Neuron (in vitro differentiated cells): ENCODE data around the gene OTOG.

Experiments used
- H2AFZ ChIP-seq: one replicate; pipeline ENCODE4 v1.6.1; 2013; ENCODE audit warnings: low read depth, mild to moderate bottlenecking, inconsistent platforms, low read length, moderate library complexity
- H3K27me3 ChIP-seq: one replicate; pipeline ENCODE4 v1.6.1; 2013; ENCODE audit warnings: low read length; ENCODE audit not compliant: insufficient read depth
- H3K36me3 ChIP-seq: one replicate; pipeline ENCODE4 v1.6.1; 2013; ENCODE audit warnings: low read length; ENCODE audit not compliant: insufficient read depth
- H3K4me1 ChIP-seq: one replicate; pipeline ENCODE4 v1.6.1; 2013; ENCODE audit warnings: low read length; ENCODE audit not compliant: insufficient read depth
- H3K4me3 ChIP-seq: 2 replicates; pipeline ENCODE4 v1.5.1; 2013; ENCODE audit warnings: mild to moderate bottlenecking, low read length, moderate library complexity
- H3K9me3 ChIP-seq: one replicate; pipeline ENCODE4 v1.6.1; 2013; ENCODE audit warnings: low read length

Gene OTOG

GRCh38 chr11:17511571-17511970 is 35.5 kb upstream of the OTOG start:
- no peak overlapping the region for H2AFZ ChIP-seq
- no peaks in the 10 kb centered on the region for H3K9me3 ChIP-seq
- no peak overlapping the region for H3K4me3 ChIP-seq
- peaks cover 28% of the 10 kb centered on the region for H3K27me3 ChIP-seq
- H3K4me1 ChIP-seq: no peaks in the 10 kb centered on the region
- H3K36me3 ChIP-seq: no peaks in the 10 kb centered on the region

- Histone ChIP-seq H3K27me3 (peaks cover 29% of the 10 kb centered on the region), H3K4me3 (no peak overlapping the region), H3K4me1 (no peaks in the 10 kb centered on the region), H2AFZ (no peak overlapping the region), H3K36me3 (no peaks in the 10 kb centered on the region), H3K9me3 (no peaks in the 10 kb centered on the region)
These were observed 35.0 kb upstream of the OTOG start for GRCh38 chr11:17512101-17512500.

GRCh38 chr11:17513853-17514252 is 33.2 kb upstream of the OTOG start:
- H2AFZ ChIP-seq: no peak overlapping the region
- no peaks in the 10 kb centered on the region for H3K4me1 ChIP-seq
- no peaks in the 10 kb centered on the region for H3K36me3 ChIP-seq
- H3K9me3 ChIP-seq: no peaks in the 10 kb centered on the region
- peaks cover 22% of the 10 kb centered on the region for H3K27me3 ChIP-seq
- H3K4me3 ChIP-seq: no peak overlapping the region

GRCh38 chr11:17514476-17514875 is 32.6 kb upstream of the OTOG start:
- Histone ChIP-seq H3K36me3 (no peaks in the 10 kb centered on the region), H3K4me1 (no peaks in the 10 kb centered on the region), H3K27me3 (peaks cover 21% of the 10 kb centered on the region), H3K9me3 (no peaks in the 10 kb centered on the region), H2AFZ (no peak overlapping the region), H3K4me3 (no peak overlapping the region)

- Histone ChIP-seq H3K4me1 (no peaks in the 10 kb centered on the region), H3K4me3 (no peak overlapping the region), H3K27me3 (peaks cover 26% of the 10 kb centered on the region), H3K9me3 (no peaks in the 10 kb centered on the region), H3K36me3 (no peaks in the 10 kb centered on the region), H2AFZ (no peak overlapping the region)
These were observed 31.4 kb upstream of the OTOG start for GRCh38 chr11:17515443-17516176.

GRCh38 chr11:17516551-17517150 is 30.4 kb upstream of the OTOG start:
- Histone ChIP-seq H3K4me3 (no peak overlapping the region), H3K9me3 (no peaks in the 10 kb centered on the region), H3K27me3 (peaks cover 28% of the 10 kb centered on the region), H3K36me3 (no peaks in the 10 kb centered on the region), H3K4me1 (no peaks in the 10 kb centered on the region), H2AFZ (no peak overlapping the region)

GRCh38 chr11:17517186-17517585 is 29.9 kb upstream of the OTOG start:
- Histone ChIP-seq H3K4me3 (no peak overlapping the region), H3K4me1 (no peaks in the 10 kb centered on the region), H3K9me3 (no peaks in the 10 kb centered on the region), H3K27me3 (peaks cover 27% of the 10 kb centered on the region), H3K36me3 (no peaks in the 10 kb centered on the region), H2AFZ (no peak overlapping the region)

GRCh38 chr11:17518366-17518765 is 28.7 kb upstream of the OTOG start:
- Histone ChIP-seq H3K4me1 (no peaks in the 10 kb centered on the region), H3K4me3 (no peak overlapping the region), H3K27me3 (peaks cover 18% of the 10 kb centered on the region), H3K9me3 (no peaks in the 10 kb centered on the region), H3K36me3 (no peaks in the 10 kb centered on the region), H2AFZ (no peak overlapping the region)

GRCh38 chr11:17519061-17519885 is 27.8 kb upstream of the OTOG start:
- H3K27me3 ChIP-seq: peaks cover 14% of the 10 kb centered on the region
- no peaks in the 10 kb centered on the region for H3K4me1 ChIP-seq
- H2AFZ ChIP-seq: no peak overlapping the region
- no peaks in the 10 kb centered on the region for H3K36me3 ChIP-seq
- H3K9me3 ChIP-seq: no peaks in the 10 kb centered on the region
- no peak overlapping the region for H3K4me3 ChIP-seq

GRCh38 chr11:17521106-17521900 is 25.8 kb upstream of the OTOG start:
- Histone ChIP-seq H3K27me3 (peaks cover 16% of the 10 kb centered on the region), H3K4me1 (no peaks in the 10 kb centered on the region), H3K4me3 (no peak overlapping the region), H3K36me3 (no peaks in the 10 kb centered on the region), H2AFZ (no peak overlapping the region), H3K9me3 (no peaks in the 10 kb centered on the region)

GRCh38 chr11:17522655-17523054 is 24.4 kb upstream of the OTOG start:
- Histone ChIP-seq H3K36me3 (no peaks in the 10 kb centered on the region), H3K4me1 (no peaks in the 10 kb centered on the region), H3K27me3 (peaks cover 10% of the 10 kb centered on the region), H3K9me3 (no peaks in the 10 kb centered on the region), H2AFZ (no peak overlapping the region), H3K4me3 (no peak overlapping the region)

- Histone ChIP-seq H3K4me1 (no peaks in the 10 kb centered on the region), H3K9me3 (no peaks in the 10 kb centered on the region), H2AFZ (no peak overlapping the region), H3K4me3 (no peak overlapping the region), H3K36me3 (no peaks in the 10 kb centered on the region), H3K27me3 (peaks cover 12% of the 10 kb centered on the region)
These were observed 22.8 kb upstream of the OTOG start for GRCh38 chr11:17524221-17524620.

GRCh38 chr11:17525570-17525969 is 21.5 kb upstream of the OTOG start:
- no peaks in the 10 kb centered on the region for H3K4me1 ChIP-seq
- peaks cover 18% of the 10 kb centered on the region for H3K27me3 ChIP-seq
- H2AFZ ChIP-seq: no peak overlapping the region
- no peaks in the 10 kb centered on the region for H3K36me3 ChIP-seq
- no peak overlapping the region for H3K4me3 ChIP-seq
- H3K9me3 ChIP-seq: no peaks in the 10 kb centered on the region
